Heart left ventricle (tissue), 16 donors: ENCODE data around the gene INPP4A. TPM values are rescaled to one million over a fixed set of nuclear protein-coding genes. Genes with fewer than 3 reads are reported as not detected.
A peak's percentile ranks its signal among the peaks of the same experiment; 100 is the strongest.

Experiments used
- ATAC-seq, 4 donors: fragments of 200-7000 bp; cut with Tn5 transposase; one replicate each; pipeline ENCODE4 v1.9.1; 2020 to 2022; ENCODE audit warnings: moderate library complexity in 4 of 4, mild to moderate bottlenecking in 3 of 4, moderate number of reproducible peaks in 1 of 4
- DNase-seq, 5 donors: peaks; one replicate each; pipeline ENCODE4 v3.0.0-alpha.2; 2020
- H3K27ac ChIP-seq, 12 donors: fragments of 200-600 bp; sonication (generic) in 4 of 12; one replicate each; pipeline versions ENCODE4 v1.5.0 to v1.8.0; 2016 to 2022; ENCODE audit warnings: mild to moderate bottlenecking in 2 of 12
- H3K27me3 ChIP-seq, 9 donors: fragments of 200-600 bp; sonication (generic) in 2 of 9; one replicate each; pipeline versions ENCODE4 v1.5.1 to v1.8.0; 2016 to 2022; ENCODE audit warnings: mild to moderate bottlenecking in 3 of 9
- H3K36me3 ChIP-seq, 9 donors: fragments of 200-600 bp; sonication (generic) in 2 of 9; one replicate each; pipeline versions ENCODE4 v1.5.0 to v1.8.0; 2018 to 2022; ENCODE audit warnings: mild to moderate bottlenecking in 2 of 9
- H3K4me1 ChIP-seq, 12 donors: fragments of 200-600 bp; sonication (generic) in 4 of 12; one replicate each; pipeline versions ENCODE4 v1.5.0 to v1.8.0; 2016 to 2022; ENCODE audit warnings: mild to moderate bottlenecking in 3 of 12
- H3K4me3 ChIP-seq, 12 donors: fragments of 200-600 bp; sonication (generic) in 4 of 12; one replicate each; pipeline versions ENCODE4 v1.5.0 to v1.8.0; 2017 to 2022; ENCODE audit warnings: mild to moderate bottlenecking in 9 of 12, moderate library complexity in 4 of 12
- H3K9me3 ChIP-seq, 12 donors: fragments of 200-600 bp; sonication (generic) in 4 of 12; one replicate each; pipeline versions ENCODE4 v1.5.0 to v1.8.0; 2016 to 2022; ENCODE audit warnings: mild to moderate bottlenecking in 1 of 12
- CTCF ChIP-seq, 12 donors: fragments of 200-600 bp; sonication (generic) in 4 of 12; IDR thresholded peaks; one replicate each; pipeline versions ENCODE4 v1.5.0 to v1.8.0; 2018 to 2022; ENCODE audit warnings: antibody characterized with exemption in 12 of 12, mild to moderate bottlenecking in 5 of 12
- POLR2A ChIP-seq, 2 donors: fragments of 450-650 bp; IDR thresholded peaks; one replicate each; pipeline ENCODE4 v1.6.1; 2017; ENCODE audit warnings: antibody characterized with exemption in 2 of 2, mild to moderate bottlenecking in 2 of 2, moderate library complexity in 2 of 2
- WGBS, 4 donors: extraction: QIAGEN DNeasy Blood & Tissue Kit in 2 of 4; methylation state at CpG; one replicate each; pipeline versions ENCODE4 v1.1.5 to v1.1.7; 2013 to 2018; 5-methylcytosine and 5-hydroxymethylcytosine counted together
- intact Hi-C, 10 donors: fragments of 100-400 bp; cut with DNase I; formaldehyde crosslinking; loops; one replicate each; pipeline versions ENCODE4 v1.11.1 to v1.14.2; 2022
- polyA plus RNA-seq, 2 donors: library from polyadenylated mRNA; stranded (reverse); fragments of 200-250 nt; gene quantifications; one replicate each; pipeline ENCODE4 v1.2.3, GENCODE V29; 2013
- total RNA-seq, 9 donors: library from RNA; depleted of rRNA in 2 of 9; stranded (reverse); fragments of >200 nt in 2 of 9; fragmentation: NEBNext Ultra II Directional in 3 of 9; extraction: Animal tissue kit (Norgen Biotek cat#: 25700) in 3 of 9; gene quantifications; one replicate each; pipeline versions ENCODE4 v1.1.0 to v1.2.4, GENCODE V29; 2016 to 2023
- donor health status: ischemic (EF 13 %, LVEDD 7.1; RV severe dilation, severe dysfunction).
- donor health status: healthy with polysubstance abuse.
- donor health status: DM: no; HTN: yes; CAD: no.
- donor health status: DM: no; HTN: no; CAD: no.
- donor health status: ischemic (EF 25% LVEDD 6.9; RV normal size, moderate dysfunction).
- donor health status: ischemic (EF 25% LVEDD 5.7; RV mildly dilated, moderate dysfunction).
- donor health status: healthy.
- donor health status: DM: yes; HTN: yes; CAD: no.
- donor health status: ischemic (EF 35%, LVEDD 5.7; RV mildly dilated, moderate dysfunction).
- donor health status: nonischemic (EF 11% LVEDD 7.7; RV severe dilation, severe dysfunction).
- donor health status: DM: yes; HTN: yes; CAD: no.
- donor health status: PGD.
- donor health status: ischemic (EF 29% LVEDD 5.4; RV normal size, mild dysfunction).
- donor health status: nonischemic (EF 23%, LVEDD 6.1; RV moderate dilation, normal function).

Gene INPP4A
- total and polyA plus RNA-seq, 11 donors, result 5.1 to 30.5 (median 20.3) TPM

GRCh38 chr2:98573426-98573825, 128.8 kb downstream of the INPP4A start:
- H3K4me3 ChIP-seq, result no peak overlapping the region
- ATAC-seq (no peak), DNase-seq (no peak)
- H3K9me3 ChIP-seq, result no peaks in the 10 kb centered on the region
- no peaks in the 10 kb centered on the region for H3K27me3 ChIP-seq
- WGBS, 4 donors, result 95 to 99% (median 95%) methylated on average over 11 to 13 of the region's 13 CpGs
- no peak overlapping the region for H3K27ac ChIP-seq
- peaks cover 0 to 96% (median 76%) of the 10 kb centered on the region in 9 donors for H3K36me3 ChIP-seq
- intact Hi-C loops, result loop anchor here in 4 of 10 donors (10.0 kb wide), 1 partner anchor 159 kb away; no protein-coding TSS in a partner anchor
- H3K4me1 ChIP-seq, result peaks cover 0 to 13% (median 0%) of the 10 kb centered on the region in 12 donors
- TF ChIP-seq CTCF (IDR thresholded peaks at IDR 0.05) (no peak), POLR2A (IDR thresholded peaks at IDR 0.05) (no peak)

- no peak overlapping the region for H3K27ac ChIP-seq
- no peak overlapping the region for H3K4me3 ChIP-seq
- peak in 1 of 4 donors; percentile 8 for ATAC-seq
- no peaks in the 10 kb centered on the region for H3K9me3 ChIP-seq
- peaks cover 0 to 97% (median 67%) of the 10 kb centered on the region in 9 donors for H3K36me3 ChIP-seq
- intact Hi-C loops, result loop anchor here in 6 of 10 donors (5.0 to 10.0 kb wide), 2 partner anchors 162 to 164 kb away; no protein-coding TSS in a partner anchor
- DNase-seq, result no peak
- H3K27me3 ChIP-seq, result no peaks in the 10 kb centered on the region
- 92 to 99% (median 96%) methylated on average over 13 to 22 of the region's 22 CpGs for WGBS, 4 donors
- H3K4me1 ChIP-seq, result peaks cover 0 to 8% (median 0%) of the 10 kb centered on the region in 12 donors
- TF ChIP-seq POLR2A (IDR thresholded peaks at IDR 0.05) (no peak), CTCF (IDR thresholded peaks at IDR 0.05) (no peak)
These were observed 132.1 kb downstream of the INPP4A start for GRCh38 chr2:98576666-98577312.

GRCh38 chr2:98577313-98577712, 132.7 kb downstream of the INPP4A start:
- no peak overlapping the region for H3K27ac ChIP-seq
- H3K4me1 ChIP-seq, result peaks cover 0 to 8% (median 0%) of the 10 kb centered on the region in 12 donors
- peaks cover 0 to 97% (median 67%) of the 10 kb centered on the region in 9 donors for H3K36me3 ChIP-seq
- ATAC-seq (peak in 3 of 4 donors; percentile 56 to 71 (median 57)), DNase-seq (no peak)
- no peaks in the 10 kb centered on the region for H3K9me3 ChIP-seq
- peak in 11 of 12 donors; percentile 12 to 53 (median 34) for TF ChIP-seq CTCF (IDR thresholded peaks at IDR 0.05)
- no peak for TF ChIP-seq POLR2A (IDR thresholded peaks at IDR 0.05)
- intact Hi-C loops, result loop anchor here in 6 of 10 donors (5.0 to 10.0 kb wide), 2 partner anchors 163 to 165 kb away; no protein-coding TSS in a partner anchor
- no peaks in the 10 kb centered on the region for H3K27me3 ChIP-seq
- H3K4me3 ChIP-seq, result no peak overlapping the region
- 39 to 59% (median 48%) methylated on average over 10 of the region's 10 CpGs for WGBS, 4 donors

GRCh38 chr2:98578231-98578630, 133.6 kb downstream of the INPP4A start:
- no peaks in the 10 kb centered on the region for H3K27me3 ChIP-seq
- WGBS, 4 donors, result 92 to 97% (median 95%) methylated on average over 9 of the region's 9 CpGs
- no peak for TF ChIP-seq CTCF (IDR thresholded peaks at IDR 0.05)
- TF ChIP-seq POLR2A (IDR thresholded peaks at IDR 0.05), result no peak
- ATAC-seq, result no peak
- no peaks in the 10 kb centered on the region for H3K9me3 ChIP-seq
- H3K4me1 ChIP-seq, result peaks cover 0 to 8% (median 0%) of the 10 kb centered on the region in 12 donors
- H3K36me3 ChIP-seq, result peaks cover 0 to 97% (median 67%) of the 10 kb centered on the region in 9 donors
- no peak overlapping the region for H3K4me3 ChIP-seq
- intact Hi-C loops, result loop anchor here in 6 of 10 donors (5.0 to 10.0 kb wide), 2 partner anchors 163 to 166 kb away; no protein-coding TSS in a partner anchor
- DNase-seq, result no peak
- no peak overlapping the region for H3K27ac ChIP-seq
